DMS153 (cell line): ENCODE data around the gene SDHAF1.
"Not testable (repeated sequence)": the region's sequence is repeated elsewhere in the genome, so short reads cannot be mapped to it uniquely, and the experiment has no call there.

Experiments
- DNase-seq: peaks from one replicate; lab custom pipeline; 2025; lab: John Stamatoyannopoulos, UW

The SDHAF1 gene

GRCh38 chr19:35995048-35995993 lies at the start of gene SDHAF1:
SDHAF1 (plus strand) TSS chr19:35995188; CDS start chr19:35995275, 87 bp downstream.
- DNase-seq, result peak; percentile 85

- DNase-seq, result no peak
Observed at GRCh38 chr19:35946203-35946602, 48.8 kb upstream of the SDHAF1 start.

GRCh38 chr19:35949131-35949530 lies 45.9 kb upstream of the SDHAF1 start:
- no peak for DNase-seq

GRCh38 chr19:35955881-35956634 lies 38.9 kb upstream of the SDHAF1 start:
- no peak for DNase-seq

GRCh38 chr19:35957411-35957810 lies 37.6 kb upstream of the SDHAF1 start:
- DNase-seq, result not testable (repeated sequence)

- no peak for DNase-seq
Observed at GRCh38 chr19:35958660-35959039, 36.3 kb upstream of the SDHAF1 start.

GRCh38 chr19:35959040-35959967 lies 35.7 kb upstream of the SDHAF1 start:
- DNase-seq, result no peak

GRCh38 chr19:35959968-35960320 lies 35.0 kb upstream of the SDHAF1 start:
- no peak for DNase-seq

- no peak for DNase-seq
Observed at GRCh38 chr19:35960432-35960972, 34.5 kb upstream of the SDHAF1 start.

- DNase-seq, result no peak
Observed at GRCh38 chr19:35963514-35963913, 31.5 kb upstream of the SDHAF1 start.

- DNase-seq, result no peak
Observed at GRCh38 chr19:35966771-35967170, 28.2 kb upstream of the SDHAF1 start.

- no peak for DNase-seq
Observed at GRCh38 chr19:35973487-35973886, 21.5 kb upstream of the SDHAF1 start.

- no peak for DNase-seq
Observed at GRCh38 chr19:35975608-35976214, 19.3 kb upstream of the SDHAF1 start.

- no peak for DNase-seq
Observed at GRCh38 chr19:35977446-35978222, 17.4 kb upstream of the SDHAF1 start.

GRCh38 chr19:35978271-35978670 lies 16.7 kb upstream of the SDHAF1 start:
- no peak for DNase-seq

- DNase-seq, result no peak
Observed at GRCh38 chr19:35978832-35979365, 16.1 kb upstream of the SDHAF1 start.

GRCh38 chr19:35980997-35981396 lies 14.0 kb upstream of the SDHAF1 start:
- not testable (repeated sequence) for DNase-seq

- no peak for DNase-seq
Observed at GRCh38 chr19:35983177-35983576, 11.8 kb upstream of the SDHAF1 start.

- DNase-seq, result no peak
Observed at GRCh38 chr19:35986111-35986510, 8.9 kb upstream of the SDHAF1 start.
